PC-9 (cell line): ENCODE results near the gene PIAS3.

Experiments used
- EZH2 ChIP-seq: fragments of 200-600 bp; sonication (generic); IDR thresholded peaks from 2 replicates; pipeline ENCODE4 v1.8.0; 2017; ENCODE audit warnings: antibody characterized with exemption, low read depth
- TF ChIP-seq, protein P1 (sequence below): fragments of 200-600 bp; sonication (generic); conservative IDR thresholded peaks from 2 replicates; pipeline ENCODE4 v1.6.1; 2017; ENCODE audit warnings: mixed run types, antibody characterized with exemption, mild to moderate bottlenecking, moderate library complexity

DNA sequence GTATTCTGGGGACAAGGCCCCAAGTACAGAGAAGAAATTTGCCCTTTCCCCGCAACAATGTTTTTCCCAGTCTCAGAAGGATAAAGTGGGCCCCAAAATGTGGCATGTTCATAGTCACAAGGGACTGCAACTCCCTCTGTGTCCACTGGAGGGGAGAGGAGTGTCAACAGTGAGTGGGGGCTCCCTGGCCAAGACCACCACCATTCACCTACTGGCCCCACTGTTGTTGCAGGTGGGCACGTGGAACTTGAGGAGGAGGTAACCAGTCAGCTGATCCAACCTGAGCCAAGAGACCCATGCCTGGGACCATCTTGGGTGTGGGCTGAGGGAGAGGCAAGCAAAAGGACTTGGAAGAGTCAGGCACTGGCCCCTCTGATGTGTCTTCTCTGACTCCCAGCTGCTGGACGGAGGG lies 12.7 kb downstream of the PIAS3 start:
- TF ChIP-seq, protein P1, sequence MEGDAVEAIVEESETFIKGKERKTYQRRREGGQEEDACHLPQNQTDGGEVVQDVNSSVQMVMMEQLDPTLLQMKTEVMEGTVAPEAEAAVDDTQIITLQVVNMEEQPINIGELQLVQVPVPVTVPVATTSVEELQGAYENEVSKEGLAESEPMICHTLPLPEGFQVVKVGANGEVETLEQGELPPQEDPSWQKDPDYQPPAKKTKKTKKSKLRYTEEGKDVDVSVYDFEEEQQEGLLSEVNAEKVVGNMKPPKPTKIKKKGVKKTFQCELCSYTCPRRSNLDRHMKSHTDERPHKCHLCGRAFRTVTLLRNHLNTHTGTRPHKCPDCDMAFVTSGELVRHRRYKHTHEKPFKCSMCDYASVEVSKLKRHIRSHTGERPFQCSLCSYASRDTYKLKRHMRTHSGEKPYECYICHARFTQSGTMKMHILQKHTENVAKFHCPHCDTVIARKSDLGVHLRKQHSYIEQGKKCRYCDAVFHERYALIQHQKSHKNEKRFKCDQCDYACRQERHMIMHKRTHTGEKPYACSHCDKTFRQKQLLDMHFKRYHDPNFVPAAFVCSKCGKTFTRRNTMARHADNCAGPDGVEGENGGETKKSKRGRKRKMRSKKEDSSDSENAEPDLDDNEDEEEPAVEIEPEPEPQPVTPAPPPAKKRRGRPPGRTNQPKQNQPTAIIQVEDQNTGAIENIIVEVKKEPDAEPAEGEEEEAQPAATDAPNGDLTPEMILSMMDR = peak; percentile 75
- TF ChIP-seq EZH2 = no peak
